Measurements from ENCODE around the gene ATXN7L3.

GRCh38 chr17:44206825-44207155 is 7.1 kb upstream of the ATXN7L3 start:
- TF ChIP-seq CTCF (IDR thresholded peaks at IDR 0.05) (no peak), POLR2A (IDR thresholded peaks at IDR 0.05) (no peak)
